ENCODE results near the gene MUC2. TPM values are rescaled to one million over a fixed set of nuclear protein-coding genes. Genes with fewer than 3 reads are reported as not detected.

Gene MUC2
- total RNA-seq, 2 experiments from 2014 or later, result not detected

DNA sequence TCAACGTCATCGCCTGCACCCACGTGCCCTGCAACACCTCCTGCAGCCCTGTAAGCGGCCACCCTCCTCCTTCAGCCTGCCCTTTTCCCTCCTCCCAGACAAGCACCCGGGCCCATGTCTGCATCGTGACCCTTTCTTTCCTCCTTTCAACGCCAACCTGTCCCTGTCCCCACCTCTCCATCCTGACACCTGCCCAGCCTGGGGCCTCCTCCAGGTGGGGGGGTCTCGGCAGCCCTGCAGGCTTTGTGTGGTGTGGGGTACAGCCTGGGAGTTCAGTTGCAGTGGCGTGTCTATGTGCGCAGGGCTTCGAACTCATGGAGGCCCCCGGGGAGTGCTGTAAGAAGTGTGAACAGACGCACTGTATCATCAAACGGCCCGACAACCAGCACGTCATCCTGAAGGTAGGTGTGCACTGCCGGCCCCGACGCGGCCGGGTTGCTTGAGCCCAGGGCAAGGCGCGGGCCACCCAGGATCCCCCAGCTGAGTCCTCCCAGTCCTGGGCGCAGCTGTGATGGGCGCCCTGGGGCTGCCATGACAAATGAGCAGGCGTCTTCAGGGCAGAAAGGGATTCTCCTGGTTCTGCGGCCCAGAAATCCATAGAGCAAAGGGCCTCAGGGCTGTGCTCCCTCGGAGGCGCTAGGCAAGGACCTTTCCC lies 33.7 kb downstream of the MUC2 start:
- intact Hi-C loops (cut with micrococcal nuclease), result no loop called here
- TF ChIP-seq, protein P1, sequence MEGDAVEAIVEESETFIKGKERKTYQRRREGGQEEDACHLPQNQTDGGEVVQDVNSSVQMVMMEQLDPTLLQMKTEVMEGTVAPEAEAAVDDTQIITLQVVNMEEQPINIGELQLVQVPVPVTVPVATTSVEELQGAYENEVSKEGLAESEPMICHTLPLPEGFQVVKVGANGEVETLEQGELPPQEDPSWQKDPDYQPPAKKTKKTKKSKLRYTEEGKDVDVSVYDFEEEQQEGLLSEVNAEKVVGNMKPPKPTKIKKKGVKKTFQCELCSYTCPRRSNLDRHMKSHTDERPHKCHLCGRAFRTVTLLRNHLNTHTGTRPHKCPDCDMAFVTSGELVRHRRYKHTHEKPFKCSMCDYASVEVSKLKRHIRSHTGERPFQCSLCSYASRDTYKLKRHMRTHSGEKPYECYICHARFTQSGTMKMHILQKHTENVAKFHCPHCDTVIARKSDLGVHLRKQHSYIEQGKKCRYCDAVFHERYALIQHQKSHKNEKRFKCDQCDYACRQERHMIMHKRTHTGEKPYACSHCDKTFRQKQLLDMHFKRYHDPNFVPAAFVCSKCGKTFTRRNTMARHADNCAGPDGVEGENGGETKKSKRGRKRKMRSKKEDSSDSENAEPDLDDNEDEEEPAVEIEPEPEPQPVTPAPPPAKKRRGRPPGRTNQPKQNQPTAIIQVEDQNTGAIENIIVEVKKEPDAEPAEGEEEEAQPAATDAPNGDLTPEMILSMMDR (IDR thresholded peaks at IDR 0.05), result no peak
- Mint-ChIP-seq H3K27me3 (no peaks in the 10 kb centered on the region), H3K36me3 (ENCODE audit: low read depth) (no peaks in the 10 kb centered on the region), H3K27ac (no peak overlapping the region), H3K9me3 (no peaks in the 10 kb centered on the region), H3K4me1 (ENCODE audit: low read depth) (no peaks in the 10 kb centered on the region), H3K4me3 (no peak overlapping the region)
- ATAC-seq (no peak), DNase-seq (no peak)
- ChIA-PET POLR2A (no interaction called here), CTCF (no interaction called here)

GRCh38 chr11:1109101-1109917 lies 34.6 kb downstream of the MUC2 start:
- no peak for DNase-seq
- Mint-ChIP-seq H3K9me3 (no peaks in the 10 kb centered on the region), H3K4me1 (ENCODE audit: low read depth) (no peaks in the 10 kb centered on the region), H3K4me3 (no peak overlapping the region), H3K27ac (no peak overlapping the region), H3K27me3 (no peaks in the 10 kb centered on the region), H3K36me3 (ENCODE audit: low read depth) (no peaks in the 10 kb centered on the region)
- TF ChIP-seq, protein P1 (IDR thresholded peaks at IDR 0.05), result no peak
- intact Hi-C loops (cut with micrococcal nuclease), result no loop called here
- POLR2A ChIA-PET, result no interaction called here
- ATAC-seq, result no peak
- CTCF ChIA-PET, result no interaction called here

- Mint-ChIP-seq H3K36me3 (ENCODE audit: low read depth) (no peaks in the 10 kb centered on the region), H3K27me3 (no peaks in the 10 kb centered on the region), H3K9me3 (no peaks in the 10 kb centered on the region), H3K4me1 (ENCODE audit: low read depth) (no peaks in the 10 kb centered on the region), H3K4me3 (no peak overlapping the region), H3K27ac (no peak overlapping the region)
- TF ChIP-seq, protein P1 (IDR thresholded peaks at IDR 0.05), result no peak
- ChIA-PET CTCF (no interaction called here), POLR2A (no interaction called here)
- no peak for ATAC-seq
- DNase-seq, result no peak
- intact Hi-C loops (cut with micrococcal nuclease), result no loop called here
Measured at GRCh38 chr11:1109918-1110705, 35.4 kb downstream of the MUC2 start.

DNA sequence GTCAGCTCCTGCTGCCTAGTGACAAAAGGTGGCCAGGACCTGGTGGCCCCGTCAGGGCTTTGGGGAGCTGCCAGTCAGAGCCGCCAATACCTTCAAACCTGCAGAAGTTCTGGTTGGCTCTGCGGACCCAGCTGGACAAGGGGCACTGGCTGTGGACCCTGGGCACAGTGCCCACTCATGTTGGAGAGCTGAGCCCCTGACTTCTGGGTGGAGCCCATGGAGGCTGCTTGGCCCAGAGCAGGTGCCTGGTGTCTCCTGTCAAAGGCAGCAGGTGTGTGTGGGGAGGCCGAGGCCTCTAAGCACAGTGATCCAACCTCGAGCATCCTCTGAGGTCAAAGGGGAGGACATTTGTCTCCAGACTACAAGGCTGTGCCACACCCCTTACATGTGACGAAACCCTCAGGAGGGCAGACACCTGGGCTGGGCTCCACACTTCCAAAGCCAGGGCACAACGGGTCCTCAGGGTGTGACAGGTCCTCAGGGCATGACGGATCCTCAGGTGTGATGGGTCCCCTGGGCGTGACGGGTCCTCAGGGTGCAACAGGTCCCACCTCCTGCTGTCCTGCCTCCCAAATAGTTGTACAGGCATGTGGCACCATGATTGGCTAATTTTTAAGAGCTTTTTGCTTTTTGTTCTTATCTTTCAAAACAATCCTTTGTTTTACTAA lies 37.0 kb downstream of the MUC2 start:
- no peak for ATAC-seq
- ChIA-PET POLR2A (no interaction called here), CTCF (no interaction called here)
- DNase-seq, result no peak
- Mint-ChIP-seq H3K27ac (no peak overlapping the region), H3K4me1 (ENCODE audit: low read depth) (no peaks in the 10 kb centered on the region), H3K36me3 (ENCODE audit: low read depth) (no peaks in the 10 kb centered on the region), H3K27me3 (no peaks in the 10 kb centered on the region), H3K4me3 (no peak overlapping the region), H3K9me3 (no peaks in the 10 kb centered on the region)
- intact Hi-C loops (cut with micrococcal nuclease), result no loop called here
- TF ChIP-seq, protein P1 (IDR thresholded peaks at IDR 0.05), result no peak

Data from activated CD8-positive, alpha-beta T cell treated with anti-CD3 and anti-CD28 coated beads for 36 hours (primary cell).